Stimulated activated naive CD4-positive, alpha-beta T cell (primary cell): ENCODE results near the gene SPTBN5.

Experiments used
- DNase-seq, 6 experiments: peaks; one replicate each; lab custom pipeline; 2025; lab: John Stamatoyannopoulos, UW

Gene SPTBN5

DNA sequence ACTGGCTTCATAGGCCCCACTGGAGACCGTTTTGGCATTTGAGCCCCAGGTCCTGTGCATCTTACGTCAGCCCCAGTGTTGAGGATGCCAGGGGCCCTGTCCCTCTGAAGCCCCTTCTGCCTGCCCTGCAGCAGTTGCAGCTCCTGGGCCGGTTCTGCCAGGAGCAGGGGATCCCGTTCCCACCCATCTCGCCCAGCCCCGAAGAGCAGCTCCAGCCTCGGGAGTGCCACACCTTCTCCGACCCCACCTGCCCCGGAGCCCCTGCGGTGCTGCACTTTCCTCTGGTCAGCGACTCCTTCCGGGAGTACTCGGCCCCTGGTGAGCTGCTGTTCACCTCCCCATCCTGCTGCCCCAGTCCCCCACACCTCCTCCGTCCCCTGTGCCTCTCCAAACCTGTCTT lies 46.6 kb downstream of the SPTBN5 start:
- DNase-seq = no peak

DNA sequence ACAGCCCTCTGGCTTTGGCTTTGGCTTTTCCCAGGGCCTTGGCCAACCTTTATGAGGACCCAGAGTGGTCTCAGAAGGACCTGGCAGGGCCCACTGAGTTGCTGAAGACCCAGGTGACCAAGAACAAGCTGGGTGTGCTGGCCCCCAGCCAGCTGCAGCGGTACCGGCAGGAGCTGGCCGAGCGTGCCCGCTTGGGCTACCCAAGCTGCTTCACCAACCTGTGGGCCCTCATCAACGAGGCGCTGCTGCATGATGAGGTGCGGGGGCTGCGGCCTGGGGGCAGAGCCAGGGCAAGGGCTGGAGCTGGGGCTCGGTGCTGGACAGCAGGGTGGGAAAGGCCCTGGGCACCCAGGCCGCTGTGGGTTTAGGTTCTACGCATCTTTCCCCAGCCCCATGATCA lies 49.0 kb downstream of the SPTBN5 start:
- no peak for DNase-seq

DNA sequence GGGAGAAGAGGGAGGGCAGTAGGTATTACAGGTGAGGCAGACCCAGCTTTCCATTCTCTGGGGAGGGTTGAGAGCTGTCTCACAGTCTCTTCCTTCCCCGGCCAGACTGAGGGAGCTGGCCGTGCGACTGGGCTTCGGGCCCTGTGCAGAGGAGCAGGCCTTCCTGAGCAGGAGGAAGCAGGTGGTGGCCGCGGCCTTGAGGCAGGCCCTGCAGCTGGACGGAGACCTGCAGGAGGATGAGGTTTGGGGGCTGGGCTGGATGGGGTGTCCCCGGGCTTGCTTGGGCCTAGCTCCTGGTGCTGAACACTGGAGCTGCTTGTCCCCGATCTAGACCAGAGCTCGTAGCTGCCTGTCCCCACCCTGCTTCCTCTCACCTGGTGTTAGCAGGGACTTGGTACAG lies 50.3 kb downstream of the SPTBN5 start:
- no peak for DNase-seq

DNA sequence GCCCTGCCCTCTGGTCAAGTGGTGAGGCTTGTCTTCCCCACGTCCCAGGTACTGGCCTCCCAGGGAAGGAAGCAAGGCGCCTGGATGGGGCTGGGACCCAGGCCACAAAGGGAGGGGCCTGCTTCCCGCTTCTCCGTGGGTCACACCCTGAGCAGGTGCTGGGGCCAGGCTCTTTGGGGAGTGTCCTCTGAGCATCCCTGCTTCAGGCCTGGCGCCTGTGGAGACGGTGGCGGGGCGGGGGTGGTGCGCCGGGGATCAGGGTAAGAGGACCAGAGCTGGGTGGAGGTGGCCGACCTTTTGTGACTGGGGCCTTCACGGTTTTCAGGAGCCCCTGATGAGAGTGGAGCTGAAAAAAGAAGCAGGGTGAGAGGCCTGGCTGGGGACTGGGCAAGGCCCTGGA lies 51.6 kb downstream of the SPTBN5 start:
- no peak for DNase-seq

DNA sequence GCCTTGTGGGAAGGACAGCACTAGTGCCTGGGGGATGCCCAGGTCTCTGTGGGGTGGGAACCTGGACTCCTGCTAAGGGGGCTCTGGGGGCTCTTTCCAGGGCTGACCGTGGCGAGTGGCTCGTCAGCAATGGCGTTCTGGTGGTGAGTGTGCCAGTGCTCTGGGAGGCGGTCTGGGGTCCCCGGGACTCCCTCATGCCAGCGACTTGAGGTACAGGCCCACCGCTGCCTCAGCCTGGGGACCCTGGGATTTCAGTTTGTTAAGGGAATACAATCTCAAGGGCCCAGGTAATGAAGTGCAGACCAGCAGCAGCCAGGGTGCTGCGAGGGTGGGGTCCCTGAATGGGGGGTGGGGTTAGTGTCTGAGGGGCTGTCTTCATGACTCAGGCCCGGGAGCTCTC lies 52.7 kb downstream of the SPTBN5 start:
- DNase-seq = no peak

DNA sequence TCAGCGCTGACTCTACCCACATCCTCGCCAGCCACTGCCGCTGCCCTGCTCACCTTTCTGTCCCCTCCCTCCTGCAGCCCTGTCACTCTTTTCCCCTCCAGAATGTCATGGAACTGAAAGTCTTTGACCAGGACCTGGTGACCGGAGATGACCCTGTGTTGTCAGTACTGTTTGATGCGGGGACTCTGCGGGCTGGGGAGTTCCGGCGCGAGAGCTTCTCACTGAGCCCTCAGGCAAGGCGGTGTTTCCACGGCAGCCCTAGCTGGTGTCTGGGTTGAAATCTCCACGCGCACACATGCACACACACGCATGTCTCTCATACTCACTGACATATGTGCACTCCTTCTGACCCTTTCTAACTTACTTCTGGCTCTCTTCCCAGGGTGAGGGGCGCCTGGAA lies 53.2 kb downstream of the SPTBN5 start:
- DNase-seq = no peak

DNA sequence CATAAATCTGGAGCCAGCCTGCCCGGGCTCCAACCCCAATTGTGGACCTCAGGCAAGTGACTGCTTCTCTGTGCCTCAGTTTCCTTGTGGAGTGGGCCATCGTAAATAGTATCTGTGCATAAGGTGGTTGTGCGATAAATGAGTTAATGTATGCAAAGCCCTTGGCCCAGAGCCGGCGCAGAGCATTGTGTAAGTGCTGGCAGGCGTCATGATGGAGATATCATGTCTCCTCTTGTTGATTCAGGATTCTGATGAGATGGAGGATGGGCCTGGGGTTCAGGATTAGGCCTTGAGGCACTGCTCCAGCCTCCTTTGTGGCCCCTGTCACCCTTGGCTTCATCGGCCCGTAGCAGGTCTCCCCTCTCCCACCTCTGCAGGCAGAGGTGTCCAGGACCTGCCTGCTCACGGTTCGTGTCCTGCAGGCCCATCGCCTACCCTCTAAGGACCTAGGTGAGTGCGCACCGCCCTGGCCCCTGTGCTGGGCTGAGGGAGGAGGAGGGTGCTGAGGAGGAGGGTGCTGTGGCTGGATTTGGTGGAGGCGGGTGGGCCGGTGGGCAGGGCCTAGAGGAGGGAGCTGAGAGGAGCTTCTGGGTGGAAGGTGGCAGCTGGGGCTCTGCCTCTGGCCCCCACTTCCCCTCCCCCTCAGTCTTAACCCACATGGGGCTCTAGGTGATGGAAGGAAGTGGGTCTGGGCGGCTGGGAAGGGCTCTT lies 53.9 kb downstream of the SPTBN5 start:
- no peak for DNase-seq

DNA sequence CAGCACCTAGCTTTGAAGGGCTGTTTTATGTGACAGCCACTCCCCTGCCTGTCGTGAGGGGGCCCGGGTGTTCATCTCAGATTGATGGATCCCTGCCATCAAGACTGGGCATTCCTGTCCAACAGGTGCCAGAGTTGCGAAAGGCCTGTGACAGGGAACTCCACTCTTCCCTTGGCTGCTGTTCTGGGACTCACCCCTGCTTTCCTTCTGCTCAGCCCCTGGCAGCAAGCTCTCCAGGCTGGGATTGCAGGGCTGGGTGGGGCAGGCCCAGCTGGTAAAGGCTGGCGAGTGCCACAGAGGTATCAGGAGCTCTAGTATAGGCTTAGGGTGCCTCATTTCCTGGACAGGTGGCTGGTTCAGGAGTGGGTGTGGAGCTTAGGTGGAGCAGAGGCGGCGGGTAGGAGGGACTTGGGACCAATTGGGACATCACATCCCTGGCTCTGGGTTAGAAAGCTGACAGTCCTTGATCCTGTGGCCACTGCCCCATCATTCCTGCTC lies 55.4 kb downstream of the SPTBN5 start, which contains the start of gene PLA2G4B:
TSS of gene PLA2G4B (plus strand) at position 448 of the 498 bp plus-strand sequence. CDS start 67 bp downstream, outside the sequence.
- no peak for DNase-seq

DNA sequence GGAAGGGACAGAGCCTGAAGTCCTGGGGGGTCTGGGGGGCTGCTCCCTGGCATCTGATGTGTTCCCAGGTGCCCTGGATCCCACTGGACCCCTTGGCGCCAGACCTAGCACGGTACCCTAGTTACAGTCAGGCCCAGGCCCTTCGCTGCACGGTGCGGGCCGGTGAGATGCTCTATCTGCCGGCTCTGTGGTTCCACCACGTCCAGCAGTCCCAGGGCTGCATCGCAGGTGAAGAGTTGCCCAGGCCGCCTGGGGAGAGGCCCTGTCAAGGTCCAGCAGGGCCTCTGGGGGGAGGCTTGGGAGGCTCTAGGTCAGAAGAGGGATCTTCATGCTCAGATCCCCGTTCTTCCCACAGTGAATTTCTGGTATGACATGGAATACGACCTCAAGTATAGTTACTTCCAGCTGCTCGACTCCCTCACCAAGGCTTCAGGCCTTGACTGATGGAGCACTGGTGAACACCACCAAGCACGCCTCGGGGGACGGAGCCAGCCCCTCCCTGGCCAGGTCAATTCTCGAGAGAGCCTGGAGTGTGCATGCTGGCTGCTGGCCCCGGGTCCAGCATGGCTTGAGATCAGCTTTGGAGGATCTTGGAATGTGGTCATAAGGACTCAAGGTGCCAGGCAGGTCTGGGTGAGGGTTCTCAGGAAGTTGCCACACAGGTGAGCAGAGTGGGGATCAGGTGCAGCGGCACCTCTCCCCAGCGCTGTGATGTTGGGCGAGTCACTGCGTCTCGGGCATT lies 57.0 kb downstream of the SPTBN5 start:
- no peak for DNase-seq

DNA sequence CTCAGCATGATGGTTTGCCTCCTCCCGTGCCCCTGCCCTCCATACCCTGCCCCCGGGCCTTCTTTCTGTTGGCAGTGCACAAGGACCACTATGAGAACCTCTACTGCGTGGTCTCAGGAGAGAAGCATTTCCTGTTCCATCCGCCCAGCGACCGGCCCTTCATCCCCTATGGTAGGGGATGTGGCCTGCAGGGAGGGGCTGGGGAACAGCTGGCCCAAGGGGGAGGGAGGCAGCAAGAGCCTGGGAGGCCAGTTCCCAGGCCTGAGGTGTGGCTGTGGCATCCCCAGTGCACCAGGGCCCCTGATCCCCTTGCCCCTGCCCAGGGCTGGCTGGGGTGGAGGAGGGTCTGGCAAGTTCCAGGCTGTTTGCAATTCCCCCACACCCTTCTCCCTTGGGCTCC lies 57.8 kb downstream of the SPTBN5 start:
- DNase-seq = no peak

DNA sequence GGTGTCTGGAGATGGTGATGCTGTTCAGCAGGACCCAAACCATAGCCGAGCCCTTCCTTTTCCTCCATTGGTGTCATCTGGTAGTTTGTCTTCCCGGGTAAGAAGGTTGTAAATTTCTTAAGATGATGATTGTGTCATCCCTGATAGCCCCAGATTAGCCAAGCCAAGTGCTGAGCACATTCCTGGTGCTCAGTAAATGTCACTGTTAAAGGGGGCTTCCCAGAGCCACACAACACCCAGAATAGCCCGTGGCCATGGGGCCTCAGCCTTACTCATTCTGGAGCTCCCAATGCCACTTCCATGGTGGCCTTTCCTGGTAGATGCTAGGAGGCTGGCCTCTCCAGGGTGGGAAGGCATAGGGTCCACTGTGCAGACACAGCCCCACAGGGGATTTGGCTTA lies 59.8 kb downstream of the SPTBN5 start:
- DNase-seq = no peak

DNA sequence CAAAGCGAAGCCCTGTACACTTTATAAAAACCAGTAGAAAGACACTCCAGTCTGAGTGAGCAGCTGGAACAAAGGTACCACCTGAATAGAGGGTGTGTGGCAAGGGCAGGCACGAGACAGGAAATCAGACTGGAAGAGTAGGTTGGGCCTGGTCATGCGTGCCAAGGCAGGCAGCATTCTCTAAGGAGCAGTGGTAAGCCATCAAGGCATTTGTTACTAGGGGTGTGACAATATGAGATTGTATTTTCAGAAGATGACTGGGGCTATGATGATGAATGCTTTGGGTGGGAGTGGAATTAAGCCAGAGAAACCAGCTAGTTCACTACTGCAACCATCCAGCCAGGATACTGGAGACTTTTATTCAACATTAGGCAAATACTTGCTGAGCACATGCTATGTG lies 61.0 kb downstream of the SPTBN5 start:
- DNase-seq = peak in 1 of 6 experiments; percentile 11

DNA sequence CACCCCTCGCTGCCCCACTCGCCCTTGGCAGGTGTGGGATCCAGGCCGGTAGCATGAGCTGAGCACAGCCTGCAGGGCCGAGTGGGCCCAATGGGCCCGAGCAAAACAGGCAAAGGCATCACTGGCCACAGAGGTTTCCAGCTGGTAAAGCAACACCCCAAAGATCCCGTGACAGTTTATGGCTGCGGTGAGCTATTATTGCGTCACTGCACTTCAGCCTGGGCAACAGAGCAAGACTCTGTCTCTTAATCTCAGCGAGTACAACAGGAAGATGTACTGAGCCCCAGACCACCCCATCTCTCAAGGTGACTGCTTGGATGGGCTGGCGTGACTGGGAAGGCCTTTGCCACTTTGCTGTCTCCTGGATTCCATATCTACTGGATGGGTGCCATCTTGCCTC lies 61.6 kb downstream of the SPTBN5 start:
- no peak for DNase-seq

DNA sequence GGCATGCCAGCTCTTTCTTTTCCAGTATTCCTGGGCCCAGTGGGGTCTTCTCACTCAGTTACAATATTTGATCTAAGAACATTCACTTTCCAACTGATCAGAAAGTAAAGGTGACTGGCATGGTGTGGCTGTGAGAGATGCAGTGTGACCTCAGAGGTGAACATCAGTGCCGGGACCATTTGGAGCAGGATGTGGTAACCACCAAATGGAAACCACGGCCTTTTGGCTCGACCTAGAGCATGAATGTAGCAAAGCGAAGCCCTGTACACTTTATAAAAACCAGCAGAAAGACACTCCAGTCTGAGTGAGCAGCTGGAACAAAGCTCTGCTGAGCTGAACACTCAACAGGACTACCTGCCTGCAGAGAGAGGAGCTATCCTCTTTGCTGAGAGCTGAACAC lies 62.6 kb downstream of the SPTBN5 start:
- DNase-seq = peak in 3 of 6 experiments; percentile 10 to 18 (median 15)

DNA sequence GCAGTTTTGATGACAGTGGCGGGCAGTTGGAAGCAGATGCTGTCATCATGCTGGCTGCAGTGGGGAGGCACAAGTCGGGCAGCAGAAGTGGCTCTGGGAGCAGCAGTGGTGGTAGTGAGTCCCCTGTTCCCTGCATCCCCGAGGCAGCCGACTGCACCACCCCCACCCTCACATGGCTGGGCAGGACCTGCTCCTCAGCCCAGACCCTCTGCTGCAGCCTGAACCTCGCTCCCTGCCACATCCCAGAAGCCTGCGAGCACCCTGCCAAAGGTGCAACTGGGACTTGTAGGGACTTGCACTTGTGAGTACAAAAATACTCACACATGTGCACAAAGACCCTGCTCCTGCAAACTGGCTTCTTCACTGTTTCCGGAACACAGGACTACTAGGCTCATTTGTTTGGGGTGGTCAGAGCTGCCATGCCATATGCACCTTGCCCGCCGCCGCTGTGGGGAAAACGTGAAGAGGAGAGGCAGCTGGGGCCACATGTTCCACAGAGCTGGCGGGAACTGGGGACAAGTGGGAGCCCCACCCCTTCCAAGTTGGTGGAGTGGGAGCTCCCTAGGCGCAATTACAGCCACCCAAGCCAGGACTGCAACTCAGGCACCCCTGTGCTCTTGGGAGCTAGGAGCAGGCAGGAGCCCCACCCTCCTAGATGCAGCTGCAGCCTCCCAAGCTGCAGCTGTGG lies 63.8 kb downstream of the SPTBN5 start:
- no peak for DNase-seq

DNA sequence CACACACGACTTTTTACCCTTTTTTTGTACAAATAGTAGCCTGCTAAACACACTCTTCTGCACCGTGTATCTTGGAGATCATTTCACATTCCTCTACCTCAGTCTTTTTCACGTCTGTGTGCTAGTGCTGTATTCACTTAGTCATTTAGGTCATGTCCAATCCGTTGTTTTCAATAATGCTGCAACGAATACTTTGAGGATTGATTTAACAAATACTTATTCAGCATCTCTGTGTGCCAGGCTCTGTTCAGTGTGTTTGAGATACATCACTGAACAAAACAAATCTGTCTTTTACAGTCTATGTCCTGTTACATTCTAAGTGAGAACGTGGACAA lies 65.1 kb downstream of the SPTBN5 start:
- no peak for DNase-seq

DNA sequence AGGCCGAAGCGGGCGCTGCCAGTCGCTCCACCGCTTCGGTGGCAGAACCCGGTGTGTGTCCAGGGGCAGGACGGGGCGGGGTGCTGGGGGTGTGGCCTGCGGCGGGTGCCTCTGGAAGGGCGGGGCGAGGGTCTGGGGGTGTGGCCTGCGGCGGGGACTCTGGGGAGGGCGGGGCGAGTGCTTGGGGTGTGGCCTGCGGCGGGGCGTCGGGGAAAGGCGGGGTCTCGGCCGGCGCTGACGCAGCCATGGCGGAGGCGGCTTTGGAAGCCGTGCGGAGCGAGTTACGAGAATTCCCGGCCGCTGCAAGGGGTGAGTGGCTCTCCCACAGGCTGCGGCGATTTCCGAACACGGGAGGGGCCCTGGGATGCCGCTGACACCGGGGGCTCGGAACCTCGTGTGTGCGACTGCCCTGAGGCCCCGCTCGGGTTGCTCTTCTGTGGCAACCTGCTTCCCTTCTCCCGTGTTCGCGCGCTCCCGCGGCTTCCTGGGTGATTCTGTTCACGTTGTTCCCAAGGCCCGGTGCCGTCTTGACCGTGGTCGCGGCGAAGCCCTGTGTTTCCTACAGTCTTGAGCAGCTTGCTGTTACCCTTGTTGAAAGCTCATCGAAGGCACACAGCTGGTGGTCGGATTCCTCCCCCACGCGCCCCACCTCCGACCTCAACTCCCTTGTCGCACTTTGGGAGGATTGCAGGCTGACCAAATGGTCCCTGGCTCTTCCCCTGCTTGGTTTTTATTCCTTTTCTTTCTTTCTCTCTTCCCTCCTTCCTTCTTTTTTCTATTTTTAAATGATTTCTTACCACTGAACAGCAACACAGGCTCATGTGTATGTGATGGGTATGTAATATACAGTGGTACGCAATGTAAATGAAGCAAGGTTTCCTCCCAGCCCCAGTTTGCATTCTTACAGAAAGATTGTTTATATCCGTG lies 65.7 kb downstream of the SPTBN5 start, which contains the start of gene JMJD7:
TSS of gene JMJD7 (plus strand) at position 213 of the 927 bp plus-strand sequence. CDS start at position 246, 33 bp downstream.
- peak; percentile 84 to 98 (median 94) for DNase-seq

DNA sequence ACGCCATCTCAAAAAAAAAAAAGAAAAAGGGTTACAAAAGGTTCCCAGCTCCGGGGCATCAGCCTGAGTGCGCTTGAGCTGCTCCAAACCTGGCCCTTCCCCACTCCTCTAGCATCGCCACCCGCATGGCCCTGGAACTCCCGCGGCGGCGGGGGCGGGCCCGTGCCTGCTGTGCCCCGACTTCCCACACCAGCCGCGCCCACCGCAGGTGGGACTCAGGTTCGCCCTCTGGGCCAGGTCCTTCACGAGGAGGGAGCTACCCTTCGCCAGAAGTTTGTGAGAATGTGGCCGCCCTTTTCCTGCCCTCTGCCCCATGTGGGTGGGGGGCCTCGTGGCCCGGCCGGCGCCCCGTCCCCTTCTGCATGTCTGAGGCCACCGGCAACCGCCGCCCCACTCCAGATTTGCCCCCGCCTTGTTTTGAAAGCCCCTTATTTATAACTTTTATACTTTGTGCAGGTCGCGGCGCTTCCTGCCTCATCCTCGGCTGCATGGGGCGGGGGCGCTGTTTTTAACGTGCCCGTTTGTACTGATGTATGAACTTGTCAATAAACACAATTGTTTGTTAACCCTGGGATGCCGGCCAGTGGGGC lies 66.5 kb downstream of the SPTBN5 start:
- DNase-seq = peak in 2 of 6 experiments; percentile 32 to 52

DNA sequence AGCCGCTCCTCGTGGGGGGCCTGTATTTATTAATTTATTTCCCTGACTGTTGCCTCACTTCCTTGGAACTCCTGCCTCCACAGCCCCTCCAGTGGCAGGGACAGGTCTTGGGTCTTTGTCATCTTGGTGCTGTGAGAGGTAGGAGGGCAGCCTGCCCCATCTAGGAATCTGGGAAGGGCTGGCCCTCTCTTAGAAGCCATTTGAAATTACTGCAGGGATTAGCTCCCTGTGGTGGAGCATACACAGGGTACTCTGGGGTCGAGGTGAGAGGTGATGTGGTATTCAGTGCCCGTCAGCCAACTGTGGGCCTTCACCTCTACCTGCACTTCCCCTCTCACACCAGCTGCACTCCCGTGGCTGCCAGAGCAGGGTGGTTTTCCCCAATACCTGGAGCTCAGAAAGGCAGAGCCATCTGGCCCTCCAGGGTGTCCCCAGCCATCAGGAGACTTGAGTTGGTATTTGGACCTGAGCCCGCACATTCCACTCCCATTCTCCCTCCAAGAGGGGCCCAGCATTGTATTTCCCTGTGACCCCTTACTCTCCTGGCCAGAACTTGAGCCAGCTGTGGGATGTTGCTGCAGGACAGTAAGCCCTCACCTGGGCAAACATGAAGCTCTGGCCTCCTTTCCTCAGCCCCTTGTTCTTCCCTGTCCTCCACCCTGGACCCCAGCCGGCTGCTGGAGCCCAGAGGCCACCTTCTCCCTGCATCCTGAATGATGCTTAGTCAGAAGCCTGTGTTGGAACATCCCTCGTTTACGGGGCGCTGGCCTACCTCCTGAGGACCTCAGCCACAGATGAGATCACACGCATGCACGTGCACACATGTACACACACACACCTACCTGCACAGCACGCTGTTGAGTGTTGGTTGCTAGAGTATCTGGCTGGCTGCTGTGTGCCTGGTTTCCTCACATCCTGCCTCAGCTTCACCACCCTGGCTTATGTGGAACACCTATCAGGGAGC lies 68.0 kb downstream of the SPTBN5 start:
- DNase-seq = no peak

DNA sequence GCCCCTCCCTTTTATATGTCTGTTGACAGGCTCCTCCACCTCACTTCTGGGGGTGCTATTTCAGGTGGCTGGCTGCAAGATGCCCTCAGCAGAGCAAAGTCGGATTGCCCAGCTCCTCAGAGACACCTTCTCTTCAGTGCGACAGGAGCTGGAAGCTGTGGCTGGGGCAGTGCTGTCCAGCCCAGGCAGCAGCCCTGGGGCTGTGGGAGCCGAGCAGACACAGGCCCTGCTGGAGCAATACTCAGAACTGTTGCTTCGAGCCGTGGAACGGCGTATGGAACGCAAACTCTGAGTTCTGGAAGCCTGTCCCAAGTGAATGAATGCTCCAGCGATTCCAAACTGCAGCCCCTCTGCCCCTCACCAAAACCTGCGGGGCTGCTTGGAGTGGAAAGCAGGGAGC lies 68.7 kb downstream of the SPTBN5 start:
- no peak for DNase-seq
